Right kidney (tissue), 9 donors: ENCODE results near the gene JPT2.
A peak's percentile ranks its signal among the peaks of the same experiment; 100 is the strongest.

Experiments
- DNase-seq: peaks from one replicate; pipeline ENCODE4 v3.0.0-alpha.2; 2016
- long read RNA-seq, 8 donors: transcript quantifications; one replicate each; lab custom pipeline, GENCODE V29; 2026

JPT2 gene
- long read RNA-seq, donor 1, transcript JPT2-201 (5 exons, 3,718 nt) = major isoform, 37 of 44 reads
- long read RNA-seq, donor 1, partial matches to known transcripts = 0 of 44 reads
- long read RNA-seq, donor 1, other reads (novel, unspliced or antisense) = 0 of 44 reads
- long read RNA-seq, donor 2, transcript JPT2-201 (5 exons, 3,718 nt) = major isoform, 11 of 15 reads
- long read RNA-seq, donor 2, partial matches to known transcripts = 0 of 15 reads
- long read RNA-seq, donor 2, other reads (novel, unspliced or antisense) = 0 of 15 reads
- long read RNA-seq, donor 3, transcript JPT2-201 (5 exons, 3,718 nt) = major isoform, 15 of 17 reads
- long read RNA-seq, donor 3, partial matches to known transcripts = 0 of 17 reads
- long read RNA-seq, donor 3, other reads (novel, unspliced or antisense) = 0 of 17 reads
- long read RNA-seq, donor 4, transcript JPT2-201 (5 exons, 3,718 nt) = major isoform, 39 of 48 reads
- long read RNA-seq, donor 4, partial matches to known transcripts = 0 of 48 reads
- long read RNA-seq, donor 4, other reads (novel, unspliced or antisense) = 0 of 48 reads
- long read RNA-seq, donor 5, transcript JPT2-201 (5 exons, 3,718 nt) = major isoform, 39 of 43 reads
- long read RNA-seq, donor 5, partial matches to known transcripts = 0 of 43 reads
- long read RNA-seq, donor 5, other reads (novel, unspliced or antisense) = 0 of 43 reads
- long read RNA-seq, donor 6, transcript JPT2-201 (5 exons, 3,718 nt) = major isoform, 18 of 28 reads
- long read RNA-seq, donor 6, transcript JPT2-207 (4 exons, 565 nt) = minor isoform, 5 of 28 reads
- long read RNA-seq, donor 6, partial matches to known transcripts = 0 of 28 reads
- long read RNA-seq, donor 6, other reads (novel, unspliced or antisense) = 0 of 28 reads
- long read RNA-seq, donor 7 = 0 reads
- long read RNA-seq, donor 8, transcript JPT2-201 (5 exons, 3,718 nt) = major isoform, 33 of 36 reads
- long read RNA-seq, donor 8, partial matches to known transcripts = 0 of 36 reads
- long read RNA-seq, donor 8, other reads (novel, unspliced or antisense) = 0 of 36 reads

- peak; percentile 89 for DNase-seq
These were observed at the start of gene JPT2 for GRCh38 chr16:1677942-1678499. JPT2 (plus strand) TSS chr16:1678279; CDS start chr16:1678313, 34 bp downstream.

GRCh38 chr16:1630450-1631213 lies 47.4 kb upstream of the JPT2 start:
- no peak for DNase-seq

- DNase-seq = no peak
These were observed 46.8 kb upstream of the JPT2 start for GRCh38 chr16:1631230-1631629.

GRCh38 chr16:1631931-1632637 lies 46.0 kb upstream of the JPT2 start:
- no peak for DNase-seq

GRCh38 chr16:1632638-1632970 lies 45.5 kb upstream of the JPT2 start:
- no peak for DNase-seq

- no peak for DNase-seq
These were observed 44.8 kb upstream of the JPT2 start for GRCh38 chr16:1633310-1633709.

- no peak for DNase-seq
These were observed 43.5 kb upstream of the JPT2 start for GRCh38 chr16:1634541-1634940.

- DNase-seq = no peak
These were observed 43.0 kb upstream of the JPT2 start for GRCh38 chr16:1635070-1635469.

GRCh38 chr16:1637526-1637925 lies 40.6 kb upstream of the JPT2 start:
- DNase-seq = no peak

GRCh38 chr16:1638757-1639156 lies 39.3 kb upstream of the JPT2 start:
- DNase-seq = no peak

GRCh38 chr16:1639282-1639681 lies 38.8 kb upstream of the JPT2 start:
- DNase-seq = no peak

- DNase-seq = no peak
These were observed 38.2 kb upstream of the JPT2 start for GRCh38 chr16:1639860-1640259.

GRCh38 chr16:1640261-1640941 lies 37.7 kb upstream of the JPT2 start:
- DNase-seq = no peak

- no peak for DNase-seq
These were observed 36.8 kb upstream of the JPT2 start for GRCh38 chr16:1641261-1641660.

GRCh38 chr16:1642148-1642547 lies 35.9 kb upstream of the JPT2 start:
- DNase-seq = no peak

GRCh38 chr16:1642753-1643152 lies 35.3 kb upstream of the JPT2 start:
- no peak for DNase-seq

GRCh38 chr16:1643521-1643920 lies 34.6 kb upstream of the JPT2 start:
- DNase-seq = no peak

- no peak for DNase-seq
These were observed 32.1 kb upstream of the JPT2 start for GRCh38 chr16:1645914-1646525.

GRCh38 chr16:1647856-1648255 lies 30.2 kb upstream of the JPT2 start:
- no peak for DNase-seq

- DNase-seq = no peak
These were observed 27.9 kb upstream of the JPT2 start for GRCh38 chr16:1650131-1650530.
